Amniotic stem cell (primary cell): Measurements from ENCODE around the gene FBXO22.
"Not testable (repeated sequence)": the region's sequence is repeated elsewhere in the genome, so short reads cannot be mapped to it uniquely, and the experiment has no call there.

ENCODE experiments used
- DNase-seq: peaks from one replicate; lab custom pipeline; 2025; lab: John Stamatoyannopoulos, UW

Gene FBXO22

DNA sequence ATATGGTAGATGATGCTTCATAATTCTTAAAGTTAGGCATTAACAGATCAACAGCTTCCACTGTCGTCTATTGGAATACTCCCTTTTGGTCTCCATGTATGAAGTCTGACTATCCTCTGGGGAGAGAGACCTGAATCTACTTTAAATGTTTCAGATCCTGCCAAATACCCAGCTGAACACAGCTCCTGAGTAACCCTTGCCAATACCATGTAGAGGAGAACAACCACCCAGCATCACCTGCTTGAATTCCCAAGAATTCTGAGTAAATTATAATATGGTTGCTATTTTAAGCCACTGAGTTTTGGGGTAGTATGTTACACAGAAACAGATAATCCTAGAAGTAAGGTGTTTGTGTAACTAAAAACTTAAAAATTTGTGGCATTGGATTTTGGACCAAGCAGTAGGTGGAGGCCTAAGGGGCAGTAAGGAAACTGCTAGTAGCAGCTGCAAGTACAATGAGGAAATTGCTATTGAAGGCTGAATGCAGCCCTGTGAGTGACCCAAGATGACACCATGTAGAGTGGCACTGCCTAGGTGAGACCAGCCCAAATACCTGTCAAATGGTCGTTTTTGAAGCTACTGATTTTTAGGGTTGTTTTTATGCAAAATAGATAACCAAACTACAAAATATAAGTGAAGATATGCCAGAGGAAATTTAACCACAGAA is 77.6 kb downstream of the FBXO22 start:
- no peak for DNase-seq

DNA sequence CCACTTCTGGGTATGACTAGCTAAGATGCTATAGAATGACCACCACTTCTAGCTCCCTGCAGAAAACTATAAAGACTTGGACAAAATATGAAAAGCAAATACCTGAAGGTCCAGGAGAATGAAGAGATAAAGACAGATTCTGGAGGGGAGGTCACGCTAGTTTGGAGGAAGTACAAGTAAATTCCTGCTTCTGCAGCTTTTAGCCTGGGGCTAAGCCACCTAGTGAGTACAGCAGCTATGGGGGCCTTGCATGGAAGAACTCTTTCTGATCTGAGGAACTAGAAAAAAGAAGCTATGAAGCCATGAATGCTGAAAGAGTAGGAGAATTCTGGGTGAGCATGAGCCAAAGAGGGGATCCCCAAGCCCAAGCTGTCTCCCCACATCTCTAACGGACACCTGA is 78.8 kb downstream of the FBXO22 start:
- no peak for DNase-seq

DNA sequence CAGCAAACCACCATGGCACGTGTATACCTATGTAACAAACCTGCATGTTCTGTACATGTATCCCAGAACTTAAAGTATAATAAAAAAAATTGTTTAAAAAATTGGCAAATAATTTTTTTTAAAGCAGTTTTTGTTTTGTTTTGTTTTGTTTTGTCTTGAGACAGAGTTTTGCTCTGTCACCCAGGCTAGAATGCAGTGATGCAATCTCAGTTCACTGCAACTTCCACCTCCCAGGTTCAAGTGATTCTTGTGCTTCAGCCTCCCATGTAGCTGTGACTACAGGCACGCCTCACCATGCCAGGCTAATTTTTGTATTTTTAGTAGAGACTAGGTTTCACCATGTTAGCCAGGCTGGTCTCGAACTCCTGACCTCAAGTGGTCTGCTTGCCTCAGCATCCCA is 81.0 kb downstream of the FBXO22 start:
- not testable (repeated sequence) for DNase-seq

DNA sequence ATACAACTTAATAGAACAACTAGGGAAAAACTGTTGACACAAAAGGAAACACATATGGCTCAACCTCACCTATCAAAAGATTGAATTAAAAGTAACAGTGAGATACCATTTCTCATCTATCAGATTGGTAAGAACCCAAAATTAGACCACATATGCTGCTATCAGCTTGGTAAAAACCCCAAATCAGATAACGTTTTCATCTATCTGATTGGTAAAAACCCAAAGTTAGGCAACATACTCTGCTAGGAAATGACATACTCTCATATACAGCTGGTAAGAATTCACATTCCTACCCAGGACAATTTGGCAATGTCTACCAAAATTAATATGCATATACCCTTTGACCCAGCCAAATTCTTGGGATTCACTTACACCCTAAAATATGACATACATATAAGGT is 82.3 kb downstream of the FBXO22 start:
- no peak for DNase-seq

DNA sequence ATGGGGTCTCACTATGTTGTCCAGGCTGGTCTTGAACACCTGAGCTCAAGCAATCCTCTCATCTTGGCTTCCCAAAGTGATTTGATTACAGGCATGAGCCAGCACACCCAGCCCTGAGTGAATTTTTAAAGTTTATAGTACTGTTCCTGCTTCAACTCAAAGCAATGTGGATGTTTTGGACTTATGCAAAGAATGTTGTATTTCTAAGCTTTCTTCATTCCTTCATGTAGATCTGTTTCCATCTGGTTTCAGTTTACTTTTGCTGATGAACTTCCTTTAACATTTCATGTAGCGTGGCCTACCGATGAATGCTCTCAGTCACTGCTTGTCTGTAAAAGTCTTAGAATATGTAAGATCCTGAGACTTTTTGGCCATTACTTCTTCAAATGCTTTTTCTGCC is 85.4 kb downstream of the FBXO22 start:
- no peak for DNase-seq

DNA sequence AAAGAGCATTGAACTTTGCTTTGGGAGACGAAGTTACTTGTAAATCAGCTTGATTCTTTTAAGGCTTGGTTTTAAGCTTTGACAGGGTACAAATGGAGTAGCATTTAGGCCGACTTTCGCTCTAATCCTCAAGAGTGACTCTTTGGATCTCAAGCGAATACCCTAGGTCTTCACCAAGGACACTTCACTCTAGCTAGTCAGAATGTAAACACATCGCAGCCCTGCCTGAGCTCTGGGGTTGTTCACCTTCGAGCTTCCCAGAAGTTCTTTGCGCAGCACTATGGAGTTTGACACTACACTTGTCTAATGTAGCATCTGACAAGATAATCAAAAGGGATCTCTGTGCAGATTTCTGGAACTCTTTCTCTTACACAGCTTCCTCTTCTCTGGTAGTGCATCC is 86.2 kb downstream of the FBXO22 start:
- no peak for DNase-seq
